H1 (cell line): ENCODE results near the gene ISG20L2. TPM values are rescaled to one million over a fixed set of nuclear protein-coding genes. Genes with fewer than 3 reads are reported as not detected.
"Not testable (repeated sequence)": the region's sequence is repeated elsewhere in the genome, so short reads cannot be mapped to it uniquely, and the experiment has no call there.

ENCODE experiments used
- CTCF ChIA-PET: fragments of 300-600 bp; sonication (Branson Sonifier 250); formaldehyde crosslinking; loops from one replicate; lab custom pipeline; 2021; ENCODE audit not compliant: partially characterized antibody; lab: Charles Lee
- POLR2A ChIA-PET: fragments of 300-600 bp; sonication (Branson Sonifier 250); formaldehyde crosslinking; loops from one replicate; lab custom pipeline; 2021; ENCODE audit warnings: inconsistent platforms; ENCODE audit not compliant: partially characterized antibody; lab: Charles Lee
- DNase-seq, 2 experiments: peaks; one replicate each; pipeline versions ENCODE4 v3.0.0 to v3.0.0-alpha.2; 2010 to 2022; ENCODE audit warnings: low spot score in 2 of 2, low read depth in 1 of 2, mixed read lengths in 1 of 2
- FAIRE-seq: peaks from 2 replicates; lab custom pipeline; 2011; peaks lifted over from hg19 to GRCh38; lab: Jason Lieb, UNC
- H2AFZ ChIP-seq: 2 replicates; pipeline ENCODE4 v1.8.1; 2012; ENCODE audit warnings: low read length, inconsistent platforms
- H2AK5ac ChIP-seq: 2 replicates; pipeline ENCODE4 v1.6.1; 2013; ENCODE audit warnings: low read depth, low read length
- H2BK120ac ChIP-seq: replicated peaks from 2 replicates; pipeline ENCODE3; 2013; ENCODE audit warnings: low read depth, low read length, inconsistent platforms
- H2BK12ac ChIP-seq: 2 replicates; pipeline ENCODE4 v1.6.1; 2013; ENCODE audit warnings: low read depth, low read length
- H2BK15ac ChIP-seq: 2 replicates; pipeline ENCODE4 v1.6.1; 2013; ENCODE audit warnings: low read length
- H2BK20ac ChIP-seq: 2 replicates; pipeline ENCODE4 v1.6.1; 2013; ENCODE audit warnings: low read length
- H2BK5ac ChIP-seq: 2 replicates; pipeline ENCODE4 v1.6.1; 2013; ENCODE audit warnings: low read depth, low read length
- H3K14ac ChIP-seq: 2 replicates; pipeline ENCODE4 v1.6.1; 2013; ENCODE audit warnings: inconsistent platforms; ENCODE audit not compliant: insufficient read length
- H3K18ac ChIP-seq: 2 replicates; pipeline ENCODE4 v1.6.1; 2013; ENCODE audit warnings: low read length; ENCODE audit errors: extremely low read depth
- H3K23ac ChIP-seq: 2 replicates; pipeline ENCODE4 v1.6.1; 2013; ENCODE audit warnings: inconsistent platforms; ENCODE audit not compliant: insufficient read length
- H3K23me2 ChIP-seq: 2 replicates; pipeline ENCODE4 v1.6.1; 2013; ENCODE audit warnings: low read depth, low read length
- H3K27ac ChIP-seq: 2 replicates; pipeline ENCODE4 v1.6.1; 2011; ENCODE audit warnings: low read depth, low read length, inconsistent platforms
- H3K27me3 ChIP-seq, 4 experiments: replicated peaks in 1 of 4; 1 replicate in 1 of 4; 2 replicates in 3 of 4; pipeline versions ENCODE4 v1.6.1 to v1.8.1; 2011 to 2013; ENCODE audit warnings: low read length in 3 of 4, mild to moderate bottlenecking in 3 of 4, inconsistent platforms in 2 of 4, mixed read lengths in 2 of 4, moderate library complexity in 1 of 4; ENCODE audit not compliant: control insufficient read depth in 3 of 4, insufficient read depth in 3 of 4; ENCODE audit errors: extremely low read depth in 1 of 4
- H3K36me3 ChIP-seq, 4 experiments: 2 replicates each; pipeline versions ENCODE4 v1.6.1 to v1.8.1; 2011 to 2013; ENCODE audit warnings: mild to moderate bottlenecking in 4 of 4, low read length in 3 of 4, moderate library complexity in 2 of 4, control low read depth in 1 of 4, inconsistent platforms in 1 of 4; ENCODE audit not compliant: insufficient read depth in 4 of 4, control insufficient read depth in 2 of 4
- H3K4ac ChIP-seq: replicated peaks from 2 replicates; pipeline ENCODE3; 2013; ENCODE audit warnings: low read length, low read depth, mixed read lengths, inconsistent platforms; ENCODE audit not compliant: insufficient read length
- H3K4me1 ChIP-seq, 4 experiments: replicated peaks in 1 of 4; 1 replicate in 1 of 4; 2 replicates in 3 of 4; pipeline versions ENCODE4 v1.6.1 to v1.8.1; 2011 to 2013; ENCODE audit warnings: low read length in 3 of 4, inconsistent platforms in 2 of 4, mixed read lengths in 1 of 4; ENCODE audit not compliant: insufficient read depth in 4 of 4, control insufficient read depth in 3 of 4
- H3K4me2 ChIP-seq, 2 experiments: 2 replicates each; pipeline versions ENCODE4 v1.6.1 to v1.8.1; 2011 to 2013; ENCODE audit warnings: low read depth in 2 of 2, low read length in 2 of 2, control low read depth in 1 of 2, inconsistent platforms in 1 of 2, mild to moderate bottlenecking in 1 of 2; ENCODE audit not compliant: insufficient read depth in 1 of 2
- H3K4me3 ChIP-seq, 4 experiments: fragments of 200-600, 300-600 bp in 1 of 4; sonication (generic), shearing (Covaris generic), sonication (Bioruptor Twin) in 1 of 4; 2 replicates each; pipeline versions ENCODE4 v1.5.1 to v1.8.1; 2011 to 2016; ENCODE audit warnings: low read length in 4 of 4, low read depth in 3 of 4, control low read depth in 2 of 4, inconsistent platforms in 2 of 4, mild to moderate bottlenecking in 2 of 4, mixed read lengths in 1 of 4, moderate library complexity in 1 of 4; ENCODE audit not compliant: insufficient read depth in 2 of 4; ENCODE audit errors: extremely low read depth in 1 of 4
- H3K56ac ChIP-seq: replicated peaks from 2 replicates; pipeline ENCODE3; 2013; ENCODE audit warnings: low read depth, mild to moderate bottlenecking, mixed read lengths, low read length, inconsistent platforms; ENCODE audit not compliant: insufficient read length
- H3K79me1 ChIP-seq: 2 replicates; pipeline ENCODE4 v1.6.1; 2013; ENCODE audit warnings: low read depth, low read length, control low read depth
- H3K79me2 ChIP-seq, 2 experiments: 2 replicates each; pipeline versions ENCODE4 v1.6.1 to v1.8.1; 2012 to 2013; ENCODE audit warnings: low read length in 2 of 2, mild to moderate bottlenecking in 2 of 2, inconsistent platforms in 1 of 2; ENCODE audit not compliant: insufficient read depth in 2 of 2, control insufficient read depth in 1 of 2
- H3K9ac ChIP-seq, 4 experiments: replicated peaks in 1 of 4; 1 replicate in 1 of 4; 2 replicates in 3 of 4; pipeline versions ENCODE4 v1.6.1 to v1.8.1; 2011 to 2013; ENCODE audit warnings: low read depth in 3 of 4, low read length in 3 of 4, control low read depth in 2 of 4, mild to moderate bottlenecking in 2 of 4, moderate library complexity in 2 of 4, inconsistent platforms in 1 of 4; ENCODE audit errors: extremely low read depth in 1 of 4
- H3K9me3 ChIP-seq, 2 experiments: 2 replicates each; pipeline versions ENCODE4 v1.6.1 to v1.8.1; 2012 to 2013; ENCODE audit warnings: mild to moderate bottlenecking in 2 of 2, moderate library complexity in 2 of 2, control low read depth in 1 of 2, inconsistent platforms in 1 of 2, low read depth in 1 of 2, low read length in 1 of 2, mixed read lengths in 1 of 2; ENCODE audit not compliant: insufficient read depth in 2 of 2
- H4K20me1 ChIP-seq, 2 experiments: replicated peaks in 1 of 2; 2 replicates each; pipeline versions ENCODE3 to v1.8.1; 2011 to 2013; ENCODE audit warnings: inconsistent platforms in 2 of 2, low read length in 2 of 2, mild to moderate bottlenecking in 1 of 2; ENCODE audit not compliant: insufficient read depth in 2 of 2, control insufficient read depth in 1 of 2
- H4K5ac ChIP-seq: 2 replicates; pipeline ENCODE4 v1.6.1; 2013; ENCODE audit warnings: low read length, low read depth, mixed read lengths, inconsistent platforms; ENCODE audit not compliant: insufficient read length
- H4K8ac ChIP-seq: 2 replicates; pipeline ENCODE4 v1.8.0; 2013; ENCODE audit warnings: mild to moderate bottlenecking, moderate library complexity, low read length, inconsistent platforms; ENCODE audit not compliant: insufficient read depth; ENCODE audit errors: extremely low read depth
- H4K91ac ChIP-seq: replicated peaks from 2 replicates; pipeline ENCODE3; 2013; ENCODE audit warnings: low read length, mixed read lengths, inconsistent platforms; ENCODE audit not compliant: insufficient read length
- WGBS, 2 experiments: shearing (Covaris generic) in 1 of 2; methylation state at CpG; one replicate each; pipeline versions ENCODE4 v1.1.6 to v1.1.7; 2013 to 2015; ENCODE audit warnings: low lambda C conversion rate in 2 of 2, mixed read lengths in 2 of 2, inconsistent platforms in 1 of 2, low coverage in 1 of 2, missing lambda C conversion rate in 1 of 2; ENCODE audit not compliant: insufficient replicate concordance in 2 of 2, insufficient coverage in 1 of 2, insufficient read length in 1 of 2; ENCODE audit errors: extremely low coverage in 1 of 2, missing lambda C conversion rate in 1 of 2; 5-methylcytosine and 5-hydroxymethylcytosine counted together
- polyA plus RNA-seq, 7 experiments: library from polyadenylated mRNA; depleted of rRNA in 3 of 7; stranded (reverse) in 5 of 7; unstranded in 2 of 7; fragments of >200 nt in 5 of 7; fragments of 200-250 nt in 2 of 7; gene quantifications; 1 replicate in 5 of 7; 2 replicates in 1 of 7; 4 replicates in 1 of 7; pipeline versions ENCODE4 v1.2.1 to v1.2.3, GENCODE V29; 2011 to 2013; ENCODE audit warnings: missing spikeins in 2 of 7, mixed read lengths in 2 of 7
- total RNA-seq: library from RNA; stranded (reverse); fragmentation: NEBNext Ultra II Directional; extraction: Animal tissue kit (Norgen Biotek cat#: 25700); gene quantifications from 2 replicates; pipeline ENCODE4 v1.2.1, GENCODE V29; 2021

Gene ISG20L2
- total and polyA plus RNA-seq, 2 of the 8 experiments (the other 6 are each of a cell fraction or from before 2014, with no cell fraction given) = 47.5 to 53.0 TPM

DNA sequence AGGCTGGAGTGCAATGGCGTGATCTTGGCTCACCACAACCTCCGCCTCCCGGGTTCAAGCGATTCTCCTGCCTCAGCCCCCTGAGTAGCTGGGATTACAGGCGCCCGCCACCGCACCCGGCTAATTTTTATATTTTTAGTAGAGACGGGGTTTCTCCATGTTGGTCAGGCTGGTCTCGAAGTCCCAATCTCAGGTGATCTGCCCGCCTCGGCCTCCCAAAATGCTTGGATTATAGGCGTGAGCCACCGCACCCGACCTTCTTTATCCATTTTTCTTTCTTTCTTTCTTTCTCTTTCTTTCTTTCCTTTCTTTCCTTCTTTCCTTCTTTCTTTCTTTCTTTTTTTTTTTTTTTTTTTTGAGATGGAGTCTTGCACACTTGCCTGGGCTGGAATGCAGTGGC lies 36.6 kb upstream of the ISG20L2 start:
- H2BK5ac ChIP-seq, H3K4me2 ChIP-seq, H2BK15ac ChIP-seq, H3K14ac ChIP-seq, H3K18ac ChIP-seq, H3K9ac ChIP-seq, H3K27ac ChIP-seq, H3K56ac ChIP-seq, H4K91ac ChIP-seq, H2AK5ac ChIP-seq, H3K23ac ChIP-seq, H2BK20ac ChIP-seq, H4K5ac ChIP-seq, H2BK120ac ChIP-seq, H2AFZ ChIP-seq, H3K4ac ChIP-seq, H3K36me3 ChIP-seq, H2BK12ac ChIP-seq, FAIRE-seq, H4K8ac ChIP-seq, H3K4me3 ChIP-seq, H3K9me3 ChIP-seq, DNase-seq, H3K27me3 ChIP-seq, H3K79me1 ChIP-seq: not testable (repeated sequence)
- Histone ChIP-seq H3K79me2 (peaks cover 13 to 22% of the 10 kb centered on the region in 2 experiments), H3K4me1 (peaks cover 0 to 20% (median 6%) of the 10 kb centered on the region in 4 experiments; a peak in 5 of 7 replicates), H4K20me1 (peaks cover 10 to 11% of the 10 kb centered on the region in 2 experiments), H3K23me2 (peaks cover 11% of the 10 kb centered on the region)
- WGBS, 2 experiments = 89% methylated on average over 14 of the region's 15 CpGs; no CpG with 5 or more reads in 1 of the 2 experiments
- CTCF ChIA-PET = interaction anchor here (11.7 kb wide), 1 partner anchor 38 kb away, joined by 100 read pairs; the partner anchor contains the start of genes ISG20L2 and METTL25B
- POLR2A ChIA-PET = interaction anchor here (1.1 to 8.2 kb wide), 3 partner anchors 10 to 37 kb away, joined by 3 to 121 read pairs (median 69); partner anchors contain the start of genes HDGF, ISG20L2, METTL25B and MRPL24
